GM23248 (cell line): Measurements from ENCODE around the gene HLCS.

Source experiments
- EZH2 ChIP-seq: fragments of 200-600 bp; sonication (generic); IDR thresholded peaks from 2 replicates; pipeline ENCODE4 v1.6.1; 2018; ENCODE audit warnings: antibody characterized with exemption, mild to moderate bottlenecking; ENCODE audit not compliant: insufficient read depth, poor library complexity, severe bottlenecking
- EZH2phosphoT487 ChIP-seq: fragments of 200-600 bp; sonication (generic); IDR thresholded peaks from 2 replicates; pipeline ENCODE4 v1.6.1; 2018; ENCODE audit warnings: antibody characterized with exemption, moderate library complexity, mild to moderate bottlenecking, low read depth; ENCODE audit not compliant: insufficient read depth

- no peak for TF ChIP-seq EZH2
- no peak for TF ChIP-seq EZH2phosphoT487
Observed at GRCh38 chr21:36916718-36917117, 49.8 kb downstream of the HLCS start.
